Ishikawa (cell line): Measurements from ENCODE around the gene NPR1.

ENCODE experiments used
- CREB1 ChIP-seq: IDR thresholded peaks from 2 replicates; pipeline ENCODE4 v1.6.1; 2012; ENCODE audit warnings: low read depth
- EGR1 ChIP-seq: IDR thresholded peaks from 2 replicates; pipeline ENCODE4 v1.6.1; 2012
- EP300 ChIP-seq: IDR thresholded peaks from 2 replicates; pipeline ENCODE4 v1.6.1; 2012; ENCODE audit warnings: borderline replicate concordance
- NFIC ChIP-seq: IDR thresholded peaks from 2 replicates; pipeline ENCODE4 v1.6.1; 2012
- RAD21 ChIP-seq: IDR thresholded peaks from 2 replicates; pipeline ENCODE4 v1.6.1; 2012; ENCODE audit warnings: low read depth
- TEAD4 ChIP-seq: IDR thresholded peaks from 2 replicates; pipeline ENCODE4 v1.6.1; 2012
- YY1 ChIP-seq: IDR thresholded peaks from 2 replicates; pipeline ENCODE4 v1.6.1; 2012; ENCODE audit warnings: low read depth
- TF ChIP-seq, protein P1 (sequence below): IDR thresholded peaks from 2 replicates; pipeline ENCODE4 v1.6.1; 2012; ENCODE audit warnings: low read depth, mild to moderate bottlenecking
- TF ChIP-seq, protein P2 (sequence below): IDR thresholded peaks from 2 replicates; pipeline ENCODE4 v1.6.1; 2012

- TF ChIP-seq, protein P1, sequence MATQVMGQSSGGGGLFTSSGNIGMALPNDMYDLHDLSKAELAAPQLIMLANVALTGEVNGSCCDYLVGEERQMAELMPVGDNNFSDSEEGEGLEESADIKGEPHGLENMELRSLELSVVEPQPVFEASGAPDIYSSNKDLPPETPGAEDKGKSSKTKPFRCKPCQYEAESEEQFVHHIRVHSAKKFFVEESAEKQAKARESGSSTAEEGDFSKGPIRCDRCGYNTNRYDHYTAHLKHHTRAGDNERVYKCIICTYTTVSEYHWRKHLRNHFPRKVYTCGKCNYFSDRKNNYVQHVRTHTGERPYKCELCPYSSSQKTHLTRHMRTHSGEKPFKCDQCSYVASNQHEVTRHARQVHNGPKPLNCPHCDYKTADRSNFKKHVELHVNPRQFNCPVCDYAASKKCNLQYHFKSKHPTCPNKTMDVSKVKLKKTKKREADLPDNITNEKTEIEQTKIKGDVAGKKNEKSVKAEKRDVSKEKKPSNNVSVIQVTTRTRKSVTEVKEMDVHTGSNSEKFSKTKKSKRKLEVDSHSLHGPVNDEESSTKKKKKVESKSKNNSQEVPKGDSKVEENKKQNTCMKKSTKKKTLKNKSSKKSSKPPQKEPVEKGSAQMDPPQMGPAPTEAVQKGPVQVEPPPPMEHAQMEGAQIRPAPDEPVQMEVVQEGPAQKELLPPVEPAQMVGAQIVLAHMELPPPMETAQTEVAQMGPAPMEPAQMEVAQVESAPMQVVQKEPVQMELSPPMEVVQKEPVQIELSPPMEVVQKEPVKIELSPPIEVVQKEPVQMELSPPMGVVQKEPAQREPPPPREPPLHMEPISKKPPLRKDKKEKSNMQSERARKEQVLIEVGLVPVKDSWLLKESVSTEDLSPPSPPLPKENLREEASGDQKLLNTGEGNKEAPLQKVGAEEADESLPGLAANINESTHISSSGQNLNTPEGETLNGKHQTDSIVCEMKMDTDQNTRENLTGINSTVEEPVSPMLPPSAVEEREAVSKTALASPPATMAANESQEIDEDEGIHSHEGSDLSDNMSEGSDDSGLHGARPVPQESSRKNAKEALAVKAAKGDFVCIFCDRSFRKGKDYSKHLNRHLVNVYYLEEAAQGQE, result no peak
- no peak for TF ChIP-seq TEAD4
- TF ChIP-seq RAD21, result no peak
- TF ChIP-seq YY1, result no peak
- TF ChIP-seq NFIC, result no peak
- no peak for TF ChIP-seq CREB1
- TF ChIP-seq EP300, result no peak
- TF ChIP-seq, protein P2, sequence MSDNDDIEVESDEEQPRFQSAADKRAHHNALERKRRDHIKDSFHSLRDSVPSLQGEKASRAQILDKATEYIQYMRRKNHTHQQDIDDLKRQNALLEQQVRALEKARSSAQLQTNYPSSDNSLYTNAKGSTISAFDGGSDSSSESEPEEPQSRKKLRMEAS, result no peak
- TF ChIP-seq EGR1, result no peak
These were observed 7.3 kb downstream of the NPR1 start for GRCh38 chr1:153685544-153686340.
